Kidney capillary endothelial cell (primary cell): Measurements from ENCODE around the gene AIPL1.
A peak's percentile ranks its signal among the peaks of the same experiment; 100 is the strongest.

Experiments
- DNase-seq: peaks from one replicate; pipeline ENCODE4 v3.0.0-alpha.2; 2018; ENCODE audit warnings: low spot score

The AIPL1 gene

DNA sequence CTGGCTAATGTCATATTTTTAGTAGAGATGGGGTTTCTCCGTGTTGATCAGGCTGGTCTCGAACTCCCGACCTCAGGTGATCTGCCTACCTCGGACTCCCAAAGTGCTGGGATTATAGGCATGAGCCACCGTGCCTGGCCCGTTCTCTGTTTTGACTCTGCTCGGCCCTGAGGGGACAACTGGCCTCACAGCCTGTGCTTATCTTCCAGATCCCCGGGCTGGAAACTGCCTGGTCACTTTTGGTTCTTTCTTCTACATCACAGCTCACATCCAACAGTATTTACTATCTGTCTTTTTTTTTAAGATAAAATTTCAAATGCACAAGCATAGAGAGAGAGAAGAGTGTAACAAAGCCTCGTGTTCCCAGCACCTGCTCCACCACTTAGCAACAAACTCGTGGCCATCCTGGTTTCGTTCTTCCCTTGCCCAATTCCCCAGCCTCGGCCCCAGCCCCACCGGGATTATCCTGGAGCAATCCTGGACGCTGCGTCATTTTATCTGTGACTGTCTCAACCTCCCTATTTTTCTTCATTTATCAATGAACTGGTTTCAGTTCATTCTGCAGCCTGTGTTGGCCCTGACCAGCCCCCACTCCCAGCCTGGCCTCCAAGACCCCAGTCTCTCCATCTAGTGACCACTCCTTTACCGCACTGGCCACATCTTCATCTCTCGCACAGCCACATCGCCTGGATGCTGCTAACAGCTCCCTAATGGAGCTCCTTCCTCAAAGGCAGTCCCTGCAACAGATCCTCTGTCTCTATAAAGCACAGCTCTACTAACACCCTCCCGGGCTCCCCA, 30.5 kb upstream of the AIPL1 start:
- no peak for DNase-seq

DNA sequence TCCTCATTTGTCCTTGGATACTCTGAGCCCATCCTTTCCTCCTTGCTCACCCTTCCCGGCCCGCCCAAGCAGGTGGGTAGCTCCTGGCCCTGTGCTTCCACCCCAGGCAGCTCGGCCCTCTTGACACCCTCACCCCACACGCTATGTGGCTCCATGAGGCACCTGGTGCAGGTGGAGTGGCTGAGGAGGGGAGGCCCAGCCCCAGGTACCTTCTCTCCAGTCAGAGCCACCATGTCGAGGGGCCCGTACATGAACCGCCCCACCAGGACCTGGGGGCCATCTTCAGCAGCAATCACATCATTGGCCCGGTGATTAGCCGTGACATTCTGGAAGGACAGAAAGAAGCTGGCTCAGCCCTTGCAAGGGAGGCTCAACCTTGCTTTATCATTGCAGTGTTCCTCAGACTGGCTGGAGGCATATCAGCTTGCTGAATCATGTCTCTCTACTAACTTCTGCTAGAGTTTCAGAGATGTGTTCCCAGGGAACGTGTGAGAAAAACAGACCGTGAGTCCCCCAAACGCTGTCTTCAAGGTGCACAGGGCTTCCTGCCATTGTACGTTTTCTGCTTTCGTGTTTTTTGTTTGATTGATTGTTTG, 29.6 kb upstream of the AIPL1 start:
- DNase-seq = no peak

DNA sequence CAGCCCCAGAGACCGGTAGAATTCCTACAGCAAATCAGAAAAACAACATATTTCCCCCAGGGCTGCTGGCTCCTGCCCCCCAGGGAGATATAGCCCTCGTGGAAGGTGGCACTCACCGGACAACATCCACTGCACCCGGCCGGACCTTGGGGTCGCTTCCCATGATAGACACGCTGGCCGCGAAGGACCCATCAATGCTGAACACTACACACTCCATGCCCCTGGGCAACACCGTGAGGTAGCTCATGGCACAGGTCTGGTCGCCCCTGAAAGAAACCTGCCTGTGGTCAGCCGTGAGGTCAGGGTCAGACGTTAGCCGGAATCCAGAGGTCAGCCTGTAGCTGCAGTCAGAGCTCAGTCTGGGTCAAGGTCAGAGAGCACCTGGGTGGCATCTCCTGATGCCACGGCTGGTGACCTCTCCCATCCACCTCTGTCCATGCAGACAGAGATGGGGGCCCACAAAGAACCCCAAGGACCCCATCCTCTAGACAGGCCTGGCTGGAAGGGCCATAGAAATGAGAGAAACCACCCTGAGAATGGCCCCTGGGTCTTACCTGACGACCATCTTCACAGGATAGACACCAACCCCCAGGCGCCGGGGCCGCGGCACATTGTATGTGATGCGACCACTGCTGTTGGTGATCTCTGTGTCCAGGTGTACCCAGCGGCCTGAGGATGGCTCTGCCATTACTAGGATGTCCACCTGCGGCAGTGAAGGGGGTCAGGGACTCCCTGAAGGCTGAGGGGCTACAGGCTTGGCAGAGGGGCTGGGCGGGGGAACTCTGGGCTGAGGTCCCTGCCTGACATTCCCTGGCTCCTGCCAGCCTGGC, 28.9 kb upstream of the AIPL1 start:
- no peak for DNase-seq

DNA sequence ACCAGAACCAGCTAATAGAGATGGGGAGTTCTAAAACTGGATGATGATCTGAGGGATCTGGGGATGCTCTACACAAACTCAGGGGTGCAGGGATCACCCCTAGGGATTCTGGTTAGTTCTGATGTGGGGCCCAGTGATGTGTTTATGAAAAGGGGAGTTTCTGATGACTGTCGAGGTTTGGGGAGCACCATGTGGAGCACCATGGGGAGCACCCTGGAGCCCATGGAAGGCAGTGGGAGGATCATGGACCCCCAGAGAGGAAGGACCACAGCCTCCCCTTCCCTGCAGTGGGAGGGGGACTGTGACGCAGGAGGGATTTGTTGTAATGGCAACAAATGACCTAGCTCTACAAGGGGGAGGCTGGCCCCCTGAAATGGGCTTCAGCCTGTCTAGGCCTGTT, 27.8 kb upstream of the AIPL1 start:
- no peak for DNase-seq

DNA sequence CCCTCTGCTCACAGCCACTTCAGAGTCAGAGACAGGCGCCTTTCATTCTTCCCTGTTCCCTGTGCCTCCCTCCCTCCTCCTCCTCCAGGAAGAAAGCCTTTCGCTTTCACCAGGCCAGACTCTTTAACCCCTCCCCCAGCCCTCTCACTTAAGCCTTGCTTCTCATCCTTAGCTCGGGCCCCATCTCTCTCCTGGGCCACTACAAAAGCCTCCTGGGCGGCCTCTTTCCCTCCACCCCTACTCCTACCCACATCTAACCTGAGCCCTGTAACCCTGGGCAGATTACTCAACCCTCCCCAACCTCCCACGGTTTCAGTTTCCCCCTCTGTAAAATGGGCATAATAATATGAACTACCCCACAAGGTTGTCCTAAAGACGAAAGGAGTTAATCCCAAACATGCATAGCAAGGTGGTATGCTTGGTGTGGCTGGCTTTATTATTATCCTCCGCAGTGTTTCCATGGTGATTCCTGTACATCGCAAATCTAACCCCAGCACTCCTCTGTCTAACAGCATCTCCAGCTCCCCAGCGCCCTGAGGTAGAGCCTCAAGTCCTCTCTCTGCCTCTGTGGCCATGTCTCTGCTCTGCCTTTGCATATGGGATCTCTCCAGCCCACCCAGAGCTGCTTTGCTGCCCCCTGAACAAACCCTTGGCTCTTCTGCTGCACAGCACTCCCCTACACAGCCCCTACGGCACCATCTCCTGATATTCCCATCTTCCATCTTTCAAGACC, 27.0 kb upstream of the AIPL1 start:
- DNase-seq = no peak

DNA sequence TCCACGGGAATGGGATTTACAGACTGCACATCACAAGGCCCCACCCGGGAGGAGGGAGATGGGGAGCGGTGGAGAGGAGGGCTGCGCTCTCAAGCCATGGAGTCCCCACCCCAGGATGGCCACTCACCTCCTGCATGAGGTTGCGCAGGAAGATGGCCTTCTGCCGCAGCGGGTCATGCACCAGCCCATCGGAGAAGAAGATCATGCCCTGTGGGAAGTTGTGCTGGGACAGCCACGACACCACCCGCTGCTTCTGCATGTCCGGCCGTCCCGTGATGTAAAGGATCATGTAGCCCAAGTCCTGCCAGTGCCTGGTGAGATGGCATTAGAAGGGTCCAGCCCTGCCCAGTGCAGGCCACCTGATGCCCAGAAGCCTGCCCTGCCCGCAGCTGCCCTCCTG, 26.3 kb upstream of the AIPL1 start:
- DNase-seq = no peak

DNA sequence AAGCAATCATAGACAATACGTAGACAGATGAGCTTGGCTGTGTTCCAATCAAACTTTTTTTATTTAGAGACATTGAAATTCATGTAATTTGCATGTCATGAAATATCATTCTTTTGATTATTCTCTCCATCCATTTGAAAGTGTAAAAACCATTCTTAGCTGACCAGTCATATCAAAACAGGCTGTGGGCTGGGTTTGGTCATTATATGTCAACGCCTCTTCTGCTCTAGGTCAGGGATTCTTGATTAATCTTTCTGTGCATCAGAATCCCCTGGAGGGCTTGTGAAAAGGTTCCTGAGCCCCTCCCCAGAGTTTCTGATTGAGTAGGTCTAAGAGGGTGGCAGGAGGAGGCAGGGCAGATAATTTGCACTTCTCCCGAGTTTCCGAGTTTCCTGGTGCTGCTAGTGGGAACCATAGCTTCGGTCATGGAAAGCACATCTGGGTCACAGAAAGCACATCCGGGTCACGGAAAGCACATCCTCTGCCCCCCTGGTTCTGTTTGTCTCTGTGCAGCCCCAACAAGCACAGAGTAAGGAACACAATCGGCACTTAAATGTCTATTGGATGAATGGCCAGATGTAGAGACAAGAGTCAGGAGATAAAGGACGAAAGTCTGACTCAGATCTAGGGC, 25.7 kb upstream of the AIPL1 start:
- DNase-seq = no peak

DNA sequence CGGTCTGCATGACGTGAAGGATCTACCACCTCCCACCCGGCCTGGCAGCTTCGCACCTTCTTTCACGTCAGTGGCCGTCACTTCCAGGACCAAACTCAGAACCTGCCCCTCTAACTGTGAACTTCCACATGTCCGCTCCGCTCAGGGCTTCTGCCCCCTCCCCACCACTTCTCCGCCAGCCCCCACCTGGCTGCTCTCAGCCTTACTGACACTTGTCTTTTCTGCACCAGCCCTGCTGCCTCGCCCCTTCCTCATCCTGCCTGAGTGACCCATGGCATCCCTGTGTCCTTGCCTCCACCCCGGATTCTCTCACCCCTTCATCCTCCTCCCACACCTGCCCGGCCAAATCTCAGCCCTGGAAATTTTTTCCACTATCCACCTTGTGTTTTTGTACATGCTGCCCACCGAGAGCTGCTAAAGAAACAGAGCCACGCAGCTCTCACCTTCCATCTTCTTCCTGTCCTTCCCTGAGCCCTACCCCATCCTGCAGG, 23.6 kb upstream of the AIPL1 start:
- no peak for DNase-seq

DNA sequence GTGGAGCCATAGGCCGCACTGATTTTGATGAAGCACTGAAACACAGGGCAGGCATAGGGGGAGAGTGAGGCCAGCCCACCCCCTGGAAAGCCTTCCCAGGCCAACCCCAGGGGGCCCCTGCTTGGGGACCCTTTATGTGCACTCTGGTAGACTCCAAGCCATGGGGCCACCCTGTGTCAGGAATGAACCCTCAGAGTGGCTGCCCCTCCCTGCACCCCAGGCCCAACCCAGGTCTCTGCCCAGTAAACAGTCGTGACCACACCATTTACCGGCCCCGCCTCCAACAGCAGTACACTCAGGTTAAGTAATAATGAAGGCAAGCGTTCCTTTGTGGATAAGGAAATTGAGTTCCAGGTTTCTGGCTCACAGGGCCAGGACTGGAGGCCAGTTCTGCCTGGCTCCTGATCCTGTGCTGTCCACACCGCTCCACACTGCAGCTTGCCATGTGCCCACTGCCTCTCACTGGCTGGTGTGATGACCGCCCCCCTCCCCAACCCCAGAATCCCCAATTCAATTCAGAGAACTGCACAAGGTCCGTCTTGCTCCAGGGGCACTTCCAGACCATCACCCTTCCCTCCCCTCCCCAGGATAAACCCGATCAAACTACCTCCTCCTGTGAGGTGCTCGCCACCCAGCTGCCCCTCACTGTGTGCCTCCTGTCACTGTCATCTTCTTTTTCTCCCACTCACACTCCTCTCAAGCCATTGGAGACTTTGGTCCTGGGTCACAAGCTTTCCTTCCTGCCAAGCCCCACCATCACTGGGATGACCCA, 23.0 kb upstream of the AIPL1 start:
- DNase-seq = no peak

DNA sequence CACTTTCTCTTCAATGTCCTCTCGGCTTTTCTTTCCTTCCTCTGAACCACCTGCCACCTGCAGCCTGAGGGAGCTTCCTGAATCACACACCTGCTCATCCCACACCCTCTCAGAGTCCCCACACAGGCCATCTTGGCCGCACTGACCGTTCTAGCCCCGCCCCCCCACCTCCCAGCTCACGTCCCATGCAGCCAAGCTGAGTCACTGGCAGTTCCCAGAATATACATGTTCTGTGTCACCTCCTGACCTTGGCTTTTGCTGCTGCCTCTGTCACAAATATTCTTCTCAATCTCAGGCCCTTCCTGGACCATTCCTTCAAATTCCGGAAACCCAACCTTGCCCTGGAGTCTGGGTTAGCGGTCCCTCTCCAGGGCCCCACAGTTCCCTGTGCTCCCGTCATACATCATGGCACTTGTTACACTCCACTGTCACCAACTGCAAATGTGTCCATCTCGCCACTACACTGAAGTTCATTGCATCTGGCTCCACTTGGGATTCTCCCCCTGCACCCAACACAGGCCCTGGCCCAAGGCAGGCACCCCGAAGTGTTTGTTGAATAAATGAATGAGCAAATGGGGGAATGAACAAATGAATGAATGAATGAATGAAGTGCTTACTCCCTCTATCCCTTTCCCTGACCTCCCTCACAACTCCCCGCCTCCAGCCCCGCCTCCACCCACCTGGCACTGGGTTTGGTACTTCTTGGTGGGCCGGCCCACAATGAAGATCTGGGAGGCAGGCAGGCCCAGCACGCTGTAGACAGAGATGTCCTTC, 22.2 kb upstream of the AIPL1 start:
- peak; percentile 64 for DNase-seq

DNA sequence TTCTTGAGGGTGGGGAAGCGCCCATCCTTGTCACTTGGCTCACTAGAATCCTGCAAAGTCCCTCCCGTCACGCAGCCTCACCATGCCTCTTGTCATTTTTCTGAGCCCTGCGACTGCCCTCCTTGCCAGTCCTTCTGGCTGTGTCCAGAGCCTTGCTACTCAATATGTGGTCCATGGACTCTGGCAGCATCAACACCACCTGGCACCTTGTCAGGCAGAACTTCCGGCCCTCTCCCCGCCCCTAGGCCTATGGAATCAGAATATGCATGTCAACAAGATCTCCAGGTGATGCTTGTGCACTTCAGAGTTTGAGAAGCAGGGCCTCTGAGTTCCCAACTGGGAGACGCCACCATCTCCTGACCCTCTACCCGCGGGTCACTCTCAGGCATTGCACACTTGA, 21.4 kb upstream of the AIPL1 start:
- DNase-seq = no peak

DNA sequence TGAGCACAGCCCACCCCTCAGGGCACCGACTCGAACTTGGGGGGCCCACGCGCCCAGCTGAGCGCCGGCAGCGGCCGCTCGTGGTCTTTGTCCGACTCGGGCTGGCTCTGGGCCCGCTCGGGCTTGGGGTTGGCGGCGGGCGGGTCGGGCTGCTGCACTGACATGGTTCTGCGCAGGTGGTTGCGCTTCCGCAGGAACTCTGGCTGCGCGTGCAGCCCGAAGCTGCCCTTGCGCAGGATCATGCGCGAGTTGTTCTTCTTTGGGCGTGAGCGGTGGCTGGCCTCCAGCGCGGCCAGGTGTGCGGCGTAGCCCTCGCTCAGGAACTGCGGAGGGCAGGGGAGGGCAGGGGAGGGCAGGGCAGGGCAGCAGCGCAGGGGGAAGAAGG, 20.4 kb upstream of the AIPL1 start:
- DNase-seq = no peak

DNA sequence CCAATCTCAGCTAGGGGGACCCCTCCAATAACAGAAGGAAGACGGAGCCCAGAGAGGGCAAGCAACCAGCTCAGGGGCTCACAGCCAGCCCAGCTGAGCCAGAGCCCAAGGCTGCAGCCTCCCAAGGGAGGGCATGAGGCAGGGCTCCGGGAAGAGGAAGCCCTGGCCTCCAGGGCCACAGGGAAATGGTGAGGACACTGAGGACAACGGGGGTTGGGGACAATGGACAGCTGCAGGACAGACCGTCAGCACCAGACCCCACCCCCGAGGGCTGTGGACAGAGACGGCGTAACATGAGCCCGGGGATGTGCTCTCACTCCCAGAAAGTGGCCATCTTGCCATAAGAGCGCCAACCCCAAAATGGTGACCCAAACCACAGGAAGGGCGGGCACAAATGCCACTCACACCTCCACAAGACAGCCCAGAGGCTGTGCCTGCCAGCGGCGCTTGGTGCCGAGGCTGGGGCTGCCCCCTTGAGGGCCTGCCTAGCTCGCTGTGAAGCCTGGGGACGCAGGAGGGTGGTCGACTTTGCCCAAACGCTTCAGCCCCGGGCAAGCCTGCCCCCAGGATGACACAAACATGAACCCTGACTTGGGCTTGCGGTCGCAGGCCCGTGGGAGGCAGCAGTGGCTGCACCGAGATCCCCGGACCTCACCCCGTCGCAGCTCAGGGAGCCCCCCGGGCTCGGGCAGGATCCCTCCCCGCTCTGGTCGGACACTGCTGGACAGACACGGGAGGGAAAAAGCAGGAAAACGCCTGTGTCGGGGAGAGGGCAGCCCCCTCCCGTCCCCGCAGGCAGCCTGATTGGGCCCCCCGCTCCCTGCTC, 19.8 kb upstream of the AIPL1 start:
- no peak for DNase-seq

DNA sequence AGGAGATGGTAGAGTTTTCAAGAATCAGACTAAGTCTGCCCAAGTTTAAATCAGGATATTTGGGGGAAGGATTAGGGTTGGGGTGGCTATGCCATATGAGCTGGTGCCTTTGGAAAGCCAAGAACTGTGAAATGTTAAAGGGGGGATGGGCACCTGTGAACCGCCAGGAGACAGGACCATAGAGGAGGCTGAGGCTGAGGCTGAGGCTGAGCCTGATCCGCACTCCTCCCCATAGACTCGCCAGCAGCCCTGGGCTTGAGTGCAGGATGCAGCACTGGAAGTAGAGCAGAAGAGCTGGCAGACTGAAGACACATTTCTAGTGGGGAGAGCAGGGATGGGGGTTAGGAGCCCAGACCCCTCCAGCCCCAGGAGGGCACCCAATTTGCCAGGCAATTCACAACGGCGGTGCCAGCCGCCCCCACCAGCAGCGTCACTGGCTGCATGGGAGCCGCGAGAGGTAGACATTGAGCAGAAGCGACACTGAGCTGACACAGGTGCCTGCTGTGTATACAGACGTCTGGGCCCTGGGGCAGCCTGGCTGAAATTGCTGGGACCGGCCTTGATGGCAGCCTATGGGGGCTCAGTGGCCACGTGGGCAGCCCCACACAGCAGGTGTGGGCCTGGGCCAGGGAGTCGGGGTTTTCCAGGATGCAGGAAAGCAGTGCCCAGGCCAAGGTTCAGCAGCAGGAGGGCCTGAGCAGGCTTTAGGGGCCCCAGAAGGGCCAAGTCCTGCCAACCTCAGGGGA, 18.5 kb upstream of the AIPL1 start:
- DNase-seq = no peak

DNA sequence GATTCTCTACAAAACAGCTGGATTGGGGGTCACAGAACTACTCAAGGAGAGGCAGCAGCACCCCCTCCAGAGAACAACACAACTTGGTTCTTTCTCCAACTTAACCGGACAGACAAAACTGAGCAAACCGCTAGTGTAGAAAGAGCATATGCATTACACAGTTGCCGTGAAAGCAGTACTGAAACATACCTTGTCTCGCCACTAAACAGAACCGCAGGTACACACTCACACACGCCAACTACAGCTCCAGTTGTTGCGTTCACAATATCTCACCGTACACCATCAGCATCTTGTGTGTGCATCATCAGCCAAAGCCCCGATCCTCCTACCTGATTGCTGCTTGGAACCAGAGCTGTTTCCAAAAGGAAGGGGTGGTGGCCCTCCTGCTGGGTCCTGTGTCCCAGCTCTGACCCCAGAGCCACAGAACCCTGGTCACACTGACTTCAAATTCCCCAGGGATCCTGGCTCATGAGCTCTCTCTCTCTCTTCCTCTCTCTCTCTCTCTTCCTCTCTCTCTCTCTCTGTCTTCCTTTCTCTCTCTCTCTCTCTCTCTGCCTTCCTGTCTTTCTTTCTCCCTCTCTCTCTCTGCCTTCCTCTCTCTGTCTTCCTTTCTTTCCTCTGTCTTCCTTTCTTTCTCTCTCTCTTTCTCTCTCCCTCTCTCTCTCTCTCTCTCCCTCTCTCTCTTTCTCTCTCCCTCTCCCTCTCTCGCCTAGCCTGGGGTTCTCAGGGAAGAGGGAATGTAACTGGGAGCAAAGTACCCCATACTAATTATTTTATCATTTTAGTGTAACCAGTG, 17.7 kb upstream of the AIPL1 start:
- DNase-seq = no peak

DNA sequence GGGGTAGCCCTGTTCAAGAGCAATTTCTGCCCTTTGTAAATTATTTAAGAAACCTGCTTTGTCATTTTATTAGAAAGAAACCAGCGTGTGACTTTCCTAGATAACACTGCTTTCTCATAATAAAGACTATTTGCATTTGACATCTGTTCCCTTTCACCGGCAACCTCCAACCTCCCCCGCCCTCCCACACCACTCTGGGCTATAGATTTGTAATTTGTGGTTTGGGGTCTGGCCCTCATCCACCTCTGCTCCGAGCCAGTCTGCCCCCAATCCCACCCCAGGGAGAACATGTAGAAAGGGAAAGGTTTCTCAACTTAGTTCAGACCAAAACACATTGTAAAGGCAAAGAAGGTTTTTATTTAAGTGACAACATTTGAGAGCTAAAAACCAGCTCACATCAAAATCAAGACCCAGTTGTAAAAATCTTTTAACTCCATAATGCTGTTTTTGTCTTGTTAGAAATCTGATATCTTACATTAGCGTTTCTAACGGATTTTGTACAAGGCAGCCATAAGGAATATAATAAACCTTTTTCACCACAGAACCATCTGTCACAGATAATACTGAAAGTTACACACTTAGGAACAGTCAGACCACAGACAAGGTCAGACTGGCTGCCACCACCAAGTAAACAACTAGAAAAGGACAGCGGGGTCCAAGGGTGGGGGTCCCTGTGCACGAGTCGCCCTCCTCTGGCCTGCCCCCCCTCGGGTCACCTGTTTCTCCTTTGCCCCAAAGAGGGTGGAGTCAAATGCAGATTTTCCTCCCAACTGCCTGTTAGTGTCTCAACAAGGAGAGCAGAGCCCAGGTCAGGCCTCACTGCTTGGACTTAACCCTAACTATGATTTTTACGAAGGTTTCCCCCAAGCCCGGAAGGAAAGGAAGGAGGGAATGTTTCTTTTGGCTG, 16.3 kb upstream of the AIPL1 start:
- no peak for DNase-seq

DNA sequence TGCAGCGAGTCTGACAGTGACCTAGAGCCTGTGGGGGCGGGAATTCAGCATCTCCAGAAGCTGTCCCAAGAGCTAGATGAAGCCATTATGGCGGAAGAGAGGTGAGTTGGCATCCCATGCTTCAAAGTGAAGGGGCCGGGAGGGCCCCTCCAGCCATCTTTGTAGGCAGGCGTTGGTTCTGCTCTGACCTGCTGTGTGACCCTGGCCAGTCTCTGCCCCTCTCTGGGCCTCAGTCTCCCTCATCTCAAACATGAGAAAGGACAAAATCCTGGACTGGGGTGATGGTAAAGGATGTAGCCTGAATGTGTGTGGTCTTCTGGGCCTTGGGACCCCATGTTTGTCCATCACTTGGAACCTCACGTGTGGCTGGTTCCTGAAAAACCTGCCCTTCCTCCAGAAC, 14.4 kb upstream of the AIPL1 start:
- no peak for DNase-seq
